ENCODE data around the gene SPTBN1.

The SPTBN1 gene

DNA sequence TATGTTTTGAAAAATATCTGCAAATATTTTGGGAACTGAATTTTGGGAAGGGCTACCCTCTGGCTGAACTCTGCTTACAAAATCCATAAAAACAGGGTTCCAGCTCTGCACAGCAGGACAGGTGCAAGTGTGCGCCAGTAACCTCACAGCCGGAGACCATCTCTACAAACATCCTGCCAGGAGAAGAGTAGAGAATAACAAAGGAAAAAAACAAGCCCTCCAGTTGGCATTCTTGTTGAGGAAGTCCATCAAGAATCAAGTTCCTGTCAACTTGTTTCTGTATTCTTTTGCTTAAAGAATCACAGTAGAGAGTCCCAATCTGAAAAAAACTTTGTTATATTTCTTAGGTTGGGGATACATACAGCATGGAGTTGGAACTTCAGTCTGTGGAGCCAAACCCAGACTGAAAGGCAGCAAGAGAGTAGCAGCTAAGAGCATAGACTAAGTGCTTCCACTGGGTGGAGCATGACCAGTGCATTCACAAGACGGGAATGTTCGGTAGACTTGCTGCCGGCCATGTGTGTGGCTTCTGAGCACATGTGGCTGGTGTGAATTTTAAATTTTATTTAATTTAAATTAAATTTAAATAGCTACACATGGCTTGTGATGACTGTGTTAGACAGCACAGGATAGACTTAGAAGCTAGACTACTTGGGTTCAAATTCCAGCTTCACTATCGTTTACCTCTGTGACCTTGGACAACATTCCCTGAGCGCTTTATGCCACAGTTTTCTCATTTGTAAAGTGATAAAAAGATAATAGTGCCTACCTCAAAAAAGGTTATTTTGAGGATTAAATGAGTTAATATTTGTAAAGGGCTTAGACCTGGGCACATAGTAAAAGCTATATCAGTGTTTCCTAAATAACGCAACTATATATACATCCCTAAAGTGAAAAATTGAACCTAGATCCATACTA is 41.9 kb downstream of the SPTBN1 start:
- H3K4me3 ChIP-seq (ENCODE audit: low read depth, low read length), result no peak overlapping the region
- DNase-seq (ENCODE audit: low read depth), result peak; percentile 16
- TF ChIP-seq, protein P1, sequence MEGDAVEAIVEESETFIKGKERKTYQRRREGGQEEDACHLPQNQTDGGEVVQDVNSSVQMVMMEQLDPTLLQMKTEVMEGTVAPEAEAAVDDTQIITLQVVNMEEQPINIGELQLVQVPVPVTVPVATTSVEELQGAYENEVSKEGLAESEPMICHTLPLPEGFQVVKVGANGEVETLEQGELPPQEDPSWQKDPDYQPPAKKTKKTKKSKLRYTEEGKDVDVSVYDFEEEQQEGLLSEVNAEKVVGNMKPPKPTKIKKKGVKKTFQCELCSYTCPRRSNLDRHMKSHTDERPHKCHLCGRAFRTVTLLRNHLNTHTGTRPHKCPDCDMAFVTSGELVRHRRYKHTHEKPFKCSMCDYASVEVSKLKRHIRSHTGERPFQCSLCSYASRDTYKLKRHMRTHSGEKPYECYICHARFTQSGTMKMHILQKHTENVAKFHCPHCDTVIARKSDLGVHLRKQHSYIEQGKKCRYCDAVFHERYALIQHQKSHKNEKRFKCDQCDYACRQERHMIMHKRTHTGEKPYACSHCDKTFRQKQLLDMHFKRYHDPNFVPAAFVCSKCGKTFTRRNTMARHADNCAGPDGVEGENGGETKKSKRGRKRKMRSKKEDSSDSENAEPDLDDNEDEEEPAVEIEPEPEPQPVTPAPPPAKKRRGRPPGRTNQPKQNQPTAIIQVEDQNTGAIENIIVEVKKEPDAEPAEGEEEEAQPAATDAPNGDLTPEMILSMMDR (IDR thresholded peaks at IDR 0.05; ENCODE audit: low read depth, low read length, missing control alignments), result peak; percentile 52

- no peak overlapping the region for H3K4me3 ChIP-seq (ENCODE audit: low read depth, low read length)
- TF ChIP-seq, protein P1 (IDR thresholded peaks at IDR 0.05; ENCODE audit: low read depth, low read length, missing control alignments), result no peak
- DNase-seq (ENCODE audit: low read depth), result no peak
These were observed 43.5 kb downstream of the SPTBN1 start for GRCh38 chr2:54499661-54500060.

GRCh38 chr2:54500404-54501205 is 44.5 kb downstream of the SPTBN1 start:
- no peak overlapping the region for H3K4me3 ChIP-seq (ENCODE audit: low read depth, low read length)
- TF ChIP-seq, protein P1 (IDR thresholded peaks at IDR 0.05; ENCODE audit: low read depth, low read length, missing control alignments), result no peak
- DNase-seq (ENCODE audit: low read depth), result no peak

DNA sequence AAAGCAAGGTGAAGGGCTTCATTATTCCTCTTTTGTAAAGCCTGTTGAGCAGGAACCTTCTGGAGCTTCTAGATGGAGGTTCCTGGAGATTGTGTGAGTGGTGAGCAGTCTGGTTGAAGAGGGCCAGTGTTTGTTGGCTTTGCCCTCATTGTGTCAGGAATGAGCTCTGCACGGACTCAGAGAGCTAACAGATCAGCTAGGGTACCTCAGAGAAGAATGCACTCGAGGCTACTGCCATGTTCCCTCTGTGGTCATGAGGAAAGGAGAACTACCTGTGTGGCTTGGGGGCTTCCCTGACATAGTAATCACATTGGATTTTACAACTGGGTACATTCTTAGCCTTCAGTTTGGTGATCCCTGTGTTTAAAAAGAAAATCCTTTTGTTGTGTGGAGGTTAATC is 46.6 kb downstream of the SPTBN1 start:
- H3K4me3 ChIP-seq (ENCODE audit: low read depth, low read length), result no peak overlapping the region
- TF ChIP-seq, protein P1 (IDR thresholded peaks at IDR 0.05; ENCODE audit: low read depth, low read length, missing control alignments), result no peak
- DNase-seq (ENCODE audit: low read depth), result no peak

DNA sequence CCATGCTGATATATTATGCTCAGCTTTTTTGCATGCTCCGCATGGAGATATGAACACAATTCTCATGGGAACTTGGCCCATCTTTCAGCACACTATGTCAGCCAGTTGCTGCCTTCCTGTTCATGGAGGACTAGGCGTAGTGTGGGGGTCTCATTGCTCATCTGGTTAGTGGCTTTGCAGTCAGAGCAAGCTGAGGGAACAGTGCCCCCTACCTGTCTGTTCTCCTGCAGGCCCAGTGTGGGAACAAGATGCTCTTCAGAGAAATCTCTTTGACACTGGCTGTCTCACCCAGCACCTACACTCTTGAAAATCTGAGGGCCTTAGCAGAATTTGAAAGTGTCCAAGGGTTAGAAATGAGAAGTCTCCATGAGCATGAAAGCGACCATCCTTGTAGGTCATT is 47.1 kb downstream of the SPTBN1 start:
- no peak for DNase-seq (ENCODE audit: low read depth)
- no peak overlapping the region for H3K4me3 ChIP-seq (ENCODE audit: low read depth, low read length)
- TF ChIP-seq, protein P1 (IDR thresholded peaks at IDR 0.05; ENCODE audit: low read depth, low read length, missing control alignments), result peak; percentile 79

GRCh38 chr2:54503828-54504227 is 47.7 kb downstream of the SPTBN1 start:
- TF ChIP-seq, protein P1 (IDR thresholded peaks at IDR 0.05; ENCODE audit: low read depth, low read length, missing control alignments), result no peak
- DNase-seq (ENCODE audit: low read depth), result no peak

More at GRCh38 chr2:54503828-54504227, 47.7 kb downstream of the SPTBN1 start:
- no peak overlapping the region for H3K4me3 ChIP-seq (ENCODE audit: low read depth, low read length)

Measured in GM12864 (cell line).